Spleen (tissue), 11 donors: ENCODE results near the gene PCCA. TPM values are rescaled to one million over a fixed set of nuclear protein-coding genes. Genes with fewer than 3 reads are reported as not detected.
"Not testable (repeated sequence)": the region's sequence is repeated elsewhere in the genome, so short reads cannot be mapped to it uniquely, and the experiment has no call there.

Experiments
- DNase-seq: peaks from one replicate; pipeline ENCODE4 v3.0.0-alpha.2; 2020
- H3K27ac ChIP-seq, 8 donors: fragments of 200-600 bp; sonication (generic) in 7 of 8; 1 replicate in 4 of 8; 2 replicates in 4 of 8; pipeline versions ENCODE4 v1.5.0 to v1.8.0; 2016 to 2021; ENCODE audit warnings: inconsistent platforms in 4 of 8, mild to moderate bottlenecking in 4 of 8, moderate library complexity in 1 of 8
- H3K27me3 ChIP-seq, 7 donors: fragments of 200-600 bp; sonication (generic) in 6 of 7; replicated peaks in 1 of 7; 1 replicate in 4 of 7; 2 replicates in 3 of 7; pipeline versions ENCODE4 v1.5.0 to v1.8.0; 2016 to 2021; ENCODE audit warnings: inconsistent platforms in 3 of 7, mild to moderate bottlenecking in 1 of 7
- H3K36me3 ChIP-seq, 6 donors: fragments of 200-600 bp; sonication (generic) in 5 of 6; 1 replicate in 4 of 6; 2 replicates in 2 of 6; pipeline versions ENCODE4 v1.5.0 to v1.8.0; 2016 to 2021; ENCODE audit warnings: inconsistent platforms in 2 of 6
- H3K4me1 ChIP-seq, 6 donors: fragments of 200-600 bp; sonication (generic) in 5 of 6; 1 replicate in 3 of 6; 2 replicates in 3 of 6; pipeline versions ENCODE4 v1.5.0 to v1.8.0; 2016 to 2021; ENCODE audit warnings: inconsistent platforms in 3 of 6
- H3K4me3 ChIP-seq, 8 donors: fragments of 200-600 bp; sonication (generic) in 7 of 8; 1 replicate in 4 of 8; 2 replicates in 4 of 8; pipeline versions ENCODE4 v1.5.0 to v1.8.0; 2016 to 2021; ENCODE audit warnings: inconsistent platforms in 4 of 8, mild to moderate bottlenecking in 4 of 8, moderate library complexity in 2 of 8
- H3K9me3 ChIP-seq, 8 donors: fragments of 200-600 bp; sonication (generic) in 7 of 8; 1 replicate in 4 of 8; 2 replicates in 4 of 8; pipeline versions ENCODE4 v1.5.0 to v1.8.0; 2016 to 2021; ENCODE audit warnings: inconsistent platforms in 4 of 8
- POLR2A ChIP-seq, 3 donors: fragments of 450-650 bp; IDR thresholded peaks; one replicate each; pipeline ENCODE4 v1.5.1; 2017; ENCODE audit warnings: antibody characterized with exemption in 3 of 3, mild to moderate bottlenecking in 1 of 3
- POLR2AphosphoS5 ChIP-seq, 3 donors: sonication (generic); formaldehyde crosslinking; IDR thresholded peaks; one replicate each; pipeline ENCODE4 v1.5.1; 2017; ENCODE audit warnings: antibody characterized with exemption in 3 of 3
- WGBS, 5 donors: extraction: QIAGEN DNeasy Blood & Tissue Kit in 3 of 5; methylation state at CpG; one replicate each; pipeline versions ENCODE4 v1.1.5 to v1.1.7; 2013 to 2018; 5-methylcytosine and 5-hydroxymethylcytosine counted together
- intact Hi-C: fragments of 100-400 bp; cut with DNase I; formaldehyde crosslinking; loops from one replicate; pipeline ENCODE4 v1.15.0; 2023; ENCODE audit warnings: low total_unique reads
- polyA plus RNA-seq, 3 donors: library from polyadenylated mRNA; stranded (reverse); fragments of 200-250 nt; gene quantifications; one replicate each; pipeline ENCODE4 v1.2.1, GENCODE V29; 2013
- total RNA-seq, 7 donors: library from RNA; depleted of rRNA in 3 of 7; stranded (reverse); fragments of >200 nt in 3 of 7; fragmentation: NEBNext Ultra II Directional in 4 of 7; extraction: Animal tissue kit (Norgen Biotek cat#: 25700) in 4 of 7; gene quantifications; one replicate each; pipeline versions ENCODE4 v1.1.0 to v1.2.1, GENCODE V29; 2016 to 2021
- TF ChIP-seq, protein P1 (sequence below), 11 experiments: fragments of 200-600 bp in 7 of 11; fragments of 450-650 bp in 4 of 11; sonication (generic) in 4 of 11; IDR thresholded peaks in 8 of 11; conservative IDR thresholded peaks in 3 of 11; 1 replicate in 7 of 11; 2 replicates in 4 of 11; pipeline versions ENCODE4 v1.4.0 to v1.8.0; 2016 to 2021; ENCODE audit warnings: antibody characterized with exemption in 11 of 11, inconsistent platforms in 4 of 11, mild to moderate bottlenecking in 1 of 11
- donor health status: healthy with polysubstance abuse.
- donor health status: DM: no; HTN: no; CAD: no; lungs with moderate emphysema.
- donor health status: DM: no; HTN: no; CAD: no.
- donor health status: Bipolar disorder and iron deficiency.
- donor health status: healthy.
- donor health status: DM: no; HTN: no; CAD: no.
- donor health status: DM: yes; HTN: yes; CAD: no.

Gene PCCA
- total and polyA plus RNA-seq, 10 donors: 9.3 to 54.9 (median 43.9) TPM

DNA sequence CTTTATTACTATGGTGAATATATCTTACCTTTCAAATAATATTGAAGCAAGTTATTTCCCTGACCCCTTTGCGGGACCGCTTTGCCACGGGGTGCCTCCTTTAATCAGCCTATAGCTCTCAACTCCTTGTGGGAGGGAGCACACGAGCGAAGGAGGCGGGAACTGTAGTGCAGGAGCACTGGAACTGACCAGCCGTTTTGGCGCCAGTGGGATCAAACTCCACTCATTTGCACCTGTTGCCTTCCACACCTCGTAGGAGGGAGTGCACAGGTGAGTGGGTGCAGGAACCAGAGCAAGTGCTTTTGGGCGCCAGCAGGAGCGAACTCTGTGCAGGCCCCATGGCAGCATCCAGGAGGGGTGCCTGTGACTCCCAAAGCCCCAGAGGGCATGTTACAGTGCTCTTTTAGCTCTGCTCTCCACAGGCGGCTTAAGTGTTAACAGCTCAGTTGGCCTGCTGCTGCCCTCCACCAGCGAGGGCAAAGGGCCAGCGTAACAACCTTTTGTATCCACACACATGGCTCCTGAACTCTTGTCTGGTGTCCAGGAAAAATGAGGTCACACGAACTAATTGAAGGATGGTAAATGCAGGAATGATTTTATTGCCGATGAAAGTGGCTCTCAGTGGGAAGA lies 292.8 kb downstream of the PCCA start:
- TF ChIP-seq, protein P1, sequence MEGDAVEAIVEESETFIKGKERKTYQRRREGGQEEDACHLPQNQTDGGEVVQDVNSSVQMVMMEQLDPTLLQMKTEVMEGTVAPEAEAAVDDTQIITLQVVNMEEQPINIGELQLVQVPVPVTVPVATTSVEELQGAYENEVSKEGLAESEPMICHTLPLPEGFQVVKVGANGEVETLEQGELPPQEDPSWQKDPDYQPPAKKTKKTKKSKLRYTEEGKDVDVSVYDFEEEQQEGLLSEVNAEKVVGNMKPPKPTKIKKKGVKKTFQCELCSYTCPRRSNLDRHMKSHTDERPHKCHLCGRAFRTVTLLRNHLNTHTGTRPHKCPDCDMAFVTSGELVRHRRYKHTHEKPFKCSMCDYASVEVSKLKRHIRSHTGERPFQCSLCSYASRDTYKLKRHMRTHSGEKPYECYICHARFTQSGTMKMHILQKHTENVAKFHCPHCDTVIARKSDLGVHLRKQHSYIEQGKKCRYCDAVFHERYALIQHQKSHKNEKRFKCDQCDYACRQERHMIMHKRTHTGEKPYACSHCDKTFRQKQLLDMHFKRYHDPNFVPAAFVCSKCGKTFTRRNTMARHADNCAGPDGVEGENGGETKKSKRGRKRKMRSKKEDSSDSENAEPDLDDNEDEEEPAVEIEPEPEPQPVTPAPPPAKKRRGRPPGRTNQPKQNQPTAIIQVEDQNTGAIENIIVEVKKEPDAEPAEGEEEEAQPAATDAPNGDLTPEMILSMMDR (IDR thresholded peaks at IDR 0.05 in 8 of 11, conservative IDR thresholded peaks at IDR 0.05 in 3 of 11): no peak
- TF ChIP-seq POLR2AphosphoS5 (IDR thresholded peaks at IDR 0.05): no peak
- TF ChIP-seq POLR2A (IDR thresholded peaks at IDR 0.05): no peak
- Histone ChIP-seq H3K9me3 (peaks cover 4 to 35% (median 25%) of the 10 kb centered on the region in 8 donors), H3K4me1 (no peaks in the 10 kb centered on the region), H3K4me3 (no peak overlapping the region), H3K27ac (no peak overlapping the region), H3K36me3 (peaks cover 0 to 27% (median 2%) of the 10 kb centered on the region in 6 donors), H3K27me3 (no peaks in the 10 kb centered on the region)
- DNase-seq: no peak
- WGBS, 5 donors: 93 to 96% (median 95%) methylated on average over 15 to 16 of the region's 16 CpGs
- intact Hi-C loops: no loop called here

DNA sequence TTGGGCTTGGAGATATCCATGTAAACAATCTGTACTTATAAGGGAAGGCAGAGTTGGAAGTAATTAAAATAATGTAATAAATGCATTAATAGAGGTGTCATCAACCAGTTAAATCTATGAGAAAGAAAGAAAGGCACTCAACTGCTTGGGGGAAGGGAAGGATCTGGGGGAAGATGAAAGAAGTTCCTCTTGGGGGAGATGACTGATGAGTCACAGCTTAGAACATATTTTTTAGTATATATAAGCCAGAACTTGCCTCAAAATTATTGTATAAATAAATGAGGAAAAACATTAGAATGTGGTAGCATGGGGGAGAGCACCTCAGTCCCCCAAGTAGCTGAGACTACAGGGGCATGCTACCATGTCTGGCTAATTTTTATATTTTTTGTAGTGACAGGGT lies 293.9 kb downstream of the PCCA start:
- no peak for DNase-seq
- Histone ChIP-seq H3K4me1 (no peaks in the 10 kb centered on the region), H3K36me3 (peaks cover 0 to 27% (median 1%) of the 10 kb centered on the region in 6 donors), H3K4me3 (no peak overlapping the region), H3K27me3 (no peaks in the 10 kb centered on the region), H3K9me3 (peaks cover 0 to 24% (median 14%) of the 10 kb centered on the region in 8 donors), H3K27ac (no peak overlapping the region)
- TF ChIP-seq, protein P1 (IDR thresholded peaks at IDR 0.05 in 8 of 11, conservative IDR thresholded peaks at IDR 0.05 in 3 of 11): no peak
- TF ChIP-seq POLR2A (IDR thresholded peaks at IDR 0.05) (no peak), POLR2AphosphoS5 (IDR thresholded peaks at IDR 0.05) (no peak)
- intact Hi-C loops: no loop called here

DNA sequence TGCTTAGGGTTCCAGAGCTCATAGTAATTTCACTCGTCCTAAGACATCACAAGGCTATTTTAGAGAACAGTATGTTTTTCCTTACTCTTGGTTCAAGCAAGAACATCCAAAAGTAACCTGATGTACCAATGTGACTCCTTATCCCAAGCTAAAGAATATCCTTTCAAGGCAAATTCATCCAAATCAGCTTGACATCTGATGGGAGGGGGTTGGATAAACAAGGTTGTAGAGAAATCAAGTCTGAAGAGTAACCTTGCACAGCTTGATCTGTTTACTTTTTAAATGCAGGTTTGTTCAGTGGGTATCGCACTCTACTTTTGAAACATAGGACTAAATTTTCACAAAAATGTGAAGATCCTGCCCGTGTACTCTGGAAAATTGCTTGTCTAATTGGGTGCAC lies 298.5 kb downstream of the PCCA start:
- Histone ChIP-seq H3K4me1 (peaks cover 0 to 5% (median under 1%) of the 10 kb centered on the region in 6 donors), H3K4me3 (no peak overlapping the region), H3K27ac (no peak overlapping the region), H3K9me3 (no peaks in the 10 kb centered on the region), H3K36me3 (peaks cover 0 to 23% (median 1%) of the 10 kb centered on the region in 6 donors), H3K27me3 (no peaks in the 10 kb centered on the region)
- intact Hi-C loops: no loop called here
- TF ChIP-seq POLR2A (IDR thresholded peaks at IDR 0.05): no peak
- TF ChIP-seq, protein P1 (IDR thresholded peaks at IDR 0.05 in 8 of 11, conservative IDR thresholded peaks at IDR 0.05 in 3 of 11): no peak
- TF ChIP-seq POLR2AphosphoS5 (IDR thresholded peaks at IDR 0.05): no peak
- DNase-seq: no peak
- WGBS, 5 donors: 87 to 97% (median 96%) methylated on average over 3 of the region's 3 CpGs

DNA sequence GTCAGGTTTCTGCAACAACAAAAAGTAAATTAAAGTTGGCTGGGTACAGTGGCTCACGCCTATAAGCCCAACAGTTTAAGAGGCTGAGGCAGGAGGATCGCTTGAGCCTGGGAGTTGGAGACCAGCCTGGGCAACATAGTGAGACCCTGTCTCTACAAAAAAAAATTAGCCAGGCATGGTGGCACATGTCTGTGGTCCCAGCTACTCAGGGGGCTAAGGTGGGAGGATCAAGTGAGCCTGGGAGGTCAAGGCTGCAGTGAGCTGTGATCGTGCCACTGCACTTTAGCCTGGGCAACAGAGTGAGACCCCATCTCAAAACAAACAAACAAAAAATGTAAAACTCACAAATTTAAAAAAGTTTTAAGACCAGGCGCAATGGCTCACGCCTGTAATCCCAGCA lies 299.3 kb downstream of the PCCA start:
- peaks cover 0 to 23% (median 1%) of the 10 kb centered on the region in 6 donors for H3K36me3 ChIP-seq
- H3K27ac ChIP-seq, DNase-seq, H3K27me3 ChIP-seq, intact Hi-C loops, H3K9me3 ChIP-seq, H3K4me1 ChIP-seq, H3K4me3 ChIP-seq: not testable (repeated sequence)
- 96 to 99% (median 98%) methylated on average over 5 of the region's 5 CpGs for WGBS, 5 donors
